ENCODE data around the gene CFAP298.
"Not testable (repeated sequence)": the region's sequence is repeated elsewhere in the genome, so short reads cannot be mapped to it uniquely, and the experiment has no call there.

The CFAP298 gene

GRCh38 chr21:32612075-32612998 is at the start of gene CFAP298:
Gene CFAP298 (minus strand): TSS chr21:32612377. CDS start chr21:32612243, 134 bp downstream.
- peak within 1 kb of the TSS; percentile 95 for H3K4me3 ChIP-seq (ENCODE audit: low read depth, low read length)
- peak; percentile 97 for DNase-seq (ENCODE audit: low read depth)
- no peak for TF ChIP-seq CTCF (conservative IDR thresholded peaks at IDR 0.05; ENCODE audit: low read depth, low read length)

- H3K4me3 ChIP-seq (ENCODE audit: low read depth, low read length); DNase-seq (ENCODE audit: low read depth): not testable (repeated sequence)
Observed at GRCh38 chr21:32661026-32661782, 49.0 kb upstream of the CFAP298 start.

- no peak for TF ChIP-seq CTCF (conservative IDR thresholded peaks at IDR 0.05; ENCODE audit: low read depth, low read length)
- DNase-seq (ENCODE audit: low read depth): no peak
- no peak overlapping the region for H3K4me3 ChIP-seq (ENCODE audit: low read depth, low read length)
Observed at GRCh38 chr21:32658524-32658923, 46.3 kb upstream of the CFAP298 start.

GRCh38 chr21:32653326-32653901 is 41.2 kb upstream of the CFAP298 start:
- peak; percentile 80 for TF ChIP-seq CTCF (conservative IDR thresholded peaks at IDR 0.05; ENCODE audit: low read depth, low read length)
- no peak overlapping the region for H3K4me3 ChIP-seq (ENCODE audit: low read depth, low read length)
- peak; percentile 44 for DNase-seq (ENCODE audit: low read depth)

- TF ChIP-seq CTCF (conservative IDR thresholded peaks at IDR 0.05; ENCODE audit: low read depth, low read length): no peak
- no peak for DNase-seq (ENCODE audit: low read depth)
- no peak overlapping the region for H3K4me3 ChIP-seq (ENCODE audit: low read depth, low read length)
Observed at GRCh38 chr21:32648165-32648564, 36.0 kb upstream of the CFAP298 start.

GRCh38 chr21:32645261-32646182 is 33.3 kb upstream of the CFAP298 start:
- no peak overlapping the region for H3K4me3 ChIP-seq (ENCODE audit: low read depth, low read length)
- no peak for TF ChIP-seq CTCF (conservative IDR thresholded peaks at IDR 0.05; ENCODE audit: low read depth, low read length)
- no peak for DNase-seq (ENCODE audit: low read depth)

Data from choroid plexus epithelial cell (primary cell).